A549 (cell line): ENCODE measurements around the gene BZW1. TPM values are rescaled to one million over a fixed set of nuclear protein-coding genes. Genes with fewer than 3 reads are reported as not detected.
"Not testable (repeated sequence)": the region's sequence is repeated elsewhere in the genome, so short reads cannot be mapped to it uniquely, and the experiment has no call there.

Experiments
- ATAC-seq, 2 experiments: fragments of 200-7000 bp in 1 of 2; fragments of >200 bp in 1 of 2; cut with Nextera tagmentation in 1 of 2; cut with Tn5 transposase in 1 of 2; 3 replicates each; pipeline versions ENCODE4 v1.8.0 to v1.9.1; 2018 to 2020; ENCODE audit warnings: mild to moderate bottlenecking in 1 of 2, moderate library complexity in 1 of 2
- CTCF ChIA-PET: fragments of 300-600 bp; sonication (Branson Sonifier 250); formaldehyde crosslinking; extraction: SDS; loops from one replicate; lab custom pipeline; 2021; ENCODE audit warnings: antibody characterized with exemption, inconsistent platforms; lab: Yijun Ruan, JAX
- POLR2A ChIA-PET: fragments of 350-600 bp; formaldehyde crosslinking; extraction: SDS; loops from one replicate; lab custom pipeline; 2021; ENCODE audit warnings: antibody characterized with exemption, inconsistent platforms; lab: Yijun Ruan, JAX
- DNase-seq, 2 experiments: peaks; one replicate each; pipeline versions ENCODE4 v3.0.0 to v3.0.0-alpha.2; 2011 to 2016; ENCODE audit warnings: low read depth in 1 of 2, low spot score in 1 of 2
- FAIRE-seq: peaks from 2 replicates; lab custom pipeline; 2011; peaks lifted over from hg19 to GRCh38; lab: Jason Lieb, UNC
- H3K27ac ChIP-seq, 2 experiments: fragments of >200 bp; sonication (Bioruptor Twin); formaldehyde crosslinking; 3 replicates each; pipeline ENCODE4 v1.5.1; 2016 to 2017
- H3K4me1 ChIP-seq: fragments of >200 bp; sonication (Bioruptor Twin); formaldehyde crosslinking; 3 replicates; pipeline ENCODE4 v1.6.1; 2016
- H3K4me2 ChIP-seq: fragments of >200 bp; sonication (Bioruptor Twin); formaldehyde crosslinking; 3 replicates; pipeline ENCODE4 v1.6.1; 2016
- H3K4me3 ChIP-seq: fragments of >200 bp; sonication (Bioruptor Twin); formaldehyde crosslinking; 3 replicates; pipeline ENCODE4 v1.5.1; 2016
- H3K9me3 ChIP-seq: fragments of >200 bp; sonication (Bioruptor Twin); formaldehyde crosslinking; 3 replicates; pipeline ENCODE4 v1.6.1; 2016
- BCL3 ChIP-seq: fragments of >200 bp; sonication (Bioruptor Twin); formaldehyde crosslinking; IDR thresholded peaks from 3 replicates; pipeline ENCODE4 v1.6.1; 2016
- CBX2 ChIP-seq: fragments of 200-600 bp; sonication (generic); IDR thresholded peaks from 2 replicates; pipeline ENCODE4 v1.6.1; 2016; ENCODE audit warnings: low read depth, mild to moderate bottlenecking, borderline replicate concordance
- CEBPB ChIP-seq, 2 experiments: fragments of >200 bp in 1 of 2; sonication (Bioruptor Twin) in 1 of 2; formaldehyde crosslinking in 1 of 2; IDR thresholded peaks; 2 replicates each; pipeline ENCODE4 v1.6.1; 2012 to 2016
- CTCF ChIP-seq: fragments of >200 bp; sonication (Bioruptor Twin); formaldehyde crosslinking; IDR thresholded peaks from 3 replicates; pipeline ENCODE4 v1.5.1; 2016
- EHF ChIP-seq: fragments of 250-450 bp; sonication (Bioruptor Pico); IDR thresholded peaks from 2 replicates; pipeline ENCODE4 v1.5.0; 2020; ENCODE audit warnings: mild to moderate bottlenecking
- ESRRA ChIP-seq: fragments of 150-350 bp; IDR thresholded peaks from 2 replicates; pipeline ENCODE4 v1.6.1; 2014; ENCODE audit warnings: mild to moderate bottlenecking, low read length, borderline replicate concordance
- FOSB ChIP-seq: fragments of 250-450 bp; sonication (Bioruptor Pico); IDR thresholded peaks from 2 replicates; pipeline ENCODE4 v1.5.0; 2020; ENCODE audit warnings: mild to moderate bottlenecking, moderate library complexity
- HDAC2 ChIP-seq: fragments of 200-600 bp; sonication (generic); IDR thresholded peaks from 2 replicates; pipeline ENCODE4 v1.6.1; 2016
- HMGXB4 ChIP-seq: fragments of 250-450 bp; sonication (Bioruptor Pico); IDR thresholded peaks from 2 replicates; pipeline ENCODE4 v1.5.0; 2021; ENCODE audit warnings: mild to moderate bottlenecking, moderate library complexity, borderline replicate concordance
- HOXA7 ChIP-seq: fragments of 250-450 bp; sonication (Bioruptor Pico); IDR thresholded peaks from 2 replicates; pipeline ENCODE4 v1.5.0; 2020; ENCODE audit warnings: mild to moderate bottlenecking, moderate library complexity
- POLR2AphosphoS2 ChIP-seq: conservative IDR thresholded peaks from 2 replicates; pipeline ENCODE4 v1.6.1; 2012; ENCODE audit warnings: low read length, improper control_type of control experiment, inconsistent platforms
- RAD21 ChIP-seq, 2 experiments: fragments of >200 bp in 1 of 2; sonication (Bioruptor Twin) in 1 of 2; formaldehyde crosslinking in 1 of 2; IDR thresholded peaks in 1 of 2; conservative IDR thresholded peaks in 1 of 2; 2 replicates in 1 of 2; 3 replicates in 1 of 2; pipeline ENCODE4 v1.6.1; 2012 to 2018; ENCODE audit warnings: inconsistent platforms in 1 of 2
- RCOR1 ChIP-seq: fragments of 150-350 bp; IDR thresholded peaks from 2 replicates; pipeline ENCODE4 v1.6.1; 2014; ENCODE audit warnings: antibody characterized with exemption, low read length, low read depth
- RFX5 ChIP-seq: fragments of 450-650 bp; IDR thresholded peaks from 2 replicates; pipeline ENCODE4 v1.7.1; 2014; ENCODE audit warnings: antibody characterized with exemption, mild to moderate bottlenecking, moderate library complexity
- RNF2 ChIP-seq: fragments of 200-600 bp; sonication (generic); IDR thresholded peaks from 2 replicates; pipeline ENCODE4 v1.6.1; 2016; ENCODE audit warnings: low read depth, mild to moderate bottlenecking, antibody characterized with exemption, moderate library complexity, borderline replicate concordance
- SREBF2 ChIP-seq: fragments of 450-650 bp; IDR thresholded peaks from 2 replicates; pipeline ENCODE4 v1.6.1; 2014; ENCODE audit warnings: mild to moderate bottlenecking, moderate library complexity
- TFCP2L1 ChIP-seq: fragments of 250-450 bp; sonication (Bioruptor Pico); IDR thresholded peaks from 2 replicates; pipeline ENCODE4 v1.5.0; 2021; ENCODE audit warnings: mild to moderate bottlenecking
- TP53 ChIP-seq: fragments of 250-450 bp; sonication (Bioruptor Pico); IDR thresholded peaks from 2 replicates; pipeline ENCODE4 v1.5.0; 2021; ENCODE audit warnings: mild to moderate bottlenecking, moderate library complexity
- ZC3H11A ChIP-seq: fragments of 450-650 bp; IDR thresholded peaks from 2 replicates; pipeline ENCODE4 v1.6.1; 2014; ENCODE audit warnings: antibody characterized with exemption, mild to moderate bottlenecking
- ZNF302 ChIP-seq: fragments of 250-450 bp; sonication (Bioruptor Pico); IDR thresholded peaks from 2 replicates; pipeline ENCODE4 v1.9.0; 2021; ENCODE audit warnings: inconsistent platforms, mild to moderate bottlenecking, moderate library complexity
- WGBS: methylation state at CpG from one replicate; pipeline ENCODE4 v1.1.6; 2017; ENCODE audit errors: missing lambda C conversion rate; 5-methylcytosine and 5-hydroxymethylcytosine counted together
- polyA plus RNA-seq, 4 experiments: library from polyadenylated mRNA; depleted of rRNA in 3 of 4; stranded (reverse); fragments of >200 nt; fragmentation: RNase III in 1 of 4; extraction: RNeasy Plus Mini Kit Qiagen cat#74134 plus additional on column Dnase treatment in 1 of 4; gene quantifications; 2 replicates in 3 of 4; 3 replicates in 1 of 4; pipeline ENCODE4 v1.2.3, GENCODE V29; 2011 to 2017

Gene BZW1
- polyA plus RNA-seq, 2 of the 4 experiments (the other 2 are of a cell fraction), result 401 to 439 TPM

- POLR2A ChIA-PET, result interaction anchor here (2.9 kb wide), 1 partner anchor 49 kb away, joined by 9 read pairs; the partner anchor contains the start of gene CLK1
- no peaks in the 10 kb centered on the region for H3K9me3 ChIP-seq
- TF ChIP-seq CEBPB (IDR thresholded peaks at IDR 0.05) (peak; percentile 49 to 58; a peak in 2 of 4 replicates), RNF2 (no peak)
- TF ChIP-seq, all 56 proteins: peak for 1
- H3K4me3 ChIP-seq, result no peak overlapping the region
- no peak overlapping the region for H3K27ac ChIP-seq
- WGBS, result 91% methylated on average over 1 of the region's 1 CpG
- ATAC-seq (no peak), FAIRE-seq (no peak), DNase-seq (no peak)
- CTCF ChIA-PET, result interaction anchor here (1.1 to 2.0 kb wide), 3 partner anchors 24 to 102 kb away, joined by 3 to 10 read pairs (median 4); no protein-coding TSS in a partner anchor
- peak overlapping the region; percentile 95 for H3K4me2 ChIP-seq
- peaks cover 36% of the 10 kb centered on the region for H3K4me1 ChIP-seq
Measured at GRCh38 chr2:200814917-200815316, 3.2 kb downstream of the BZW1 start.

GRCh38 chr2:200818732-200819131 is 7.0 kb downstream of the BZW1 start:
- not testable (repeated sequence) for FAIRE-seq, ATAC-seq, DNase-seq, H3K9me3 ChIP-seq, H3K4me3 ChIP-seq, H3K4me2 ChIP-seq, H3K27ac ChIP-seq
- peaks cover 21% of the 10 kb centered on the region for H3K4me1 ChIP-seq
- 82% methylated on average over 3 of the region's 3 CpGs for WGBS
- ChIA-PET POLR2A (interaction anchor here (1.1 kb wide), 1 partner anchor 71 kb away, joined by 3 read pairs; no protein-coding TSS in a partner anchor), CTCF (interaction anchor here (1.2 to 2.0 kb wide), 5 partner anchors 23 to 116 kb away, joined by 3 to 6 read pairs (median 4); partner anchors contain the start of gene CLK1)

GRCh38 chr2:200820573-200821234 is 9.0 kb downstream of the BZW1 start:
- DNase-seq, result no peak
- 90% methylated on average over 5 of the region's 5 CpGs for WGBS
- ChIA-PET CTCF (interaction anchor here (0.6 to 2.4 kb wide), 5 partner anchors 25 to 671 kb away, joined by 3 to 11 read pairs (median 3); no protein-coding TSS in a partner anchor), POLR2A (interaction anchor here (0.9 kb wide), 1 partner anchor 9 kb away, joined by 3 read pairs; the partner anchor contains the start of gene BZW1)
- peak in 1 of 2 experiments; percentile 21; a peak in 3 of 6 replicates for ATAC-seq
- Histone ChIP-seq H3K4me1 (peaks cover under 1% of the 10 kb centered on the region; the same call in 1 of the 3 replicates), H3K4me3 (no peak overlapping the region), H3K27ac (no peak overlapping the region), H3K4me2 (no peak overlapping the region), H3K9me3 (no peaks in the 10 kb centered on the region)
- no peak for FAIRE-seq
- peak; percentile 88; the same call in 1 of the 2 replicates for TF ChIP-seq POLR2AphosphoS2
- TF ChIP-seq RCOR1, result no peak
- TF ChIP-seq TFCP2L1 (CRISPR knock-in tag), result no peak
- TF ChIP-seq ZC3H11A, result no peak
- TF ChIP-seq FOSB (CRISPR knock-in tag), result 0 out of 2 replicates have a peak, but pooled peaks have one; percentile 38

- DNase-seq (no peak), ATAC-seq (no peak), FAIRE-seq (no peak)
- no peak overlapping the region for H3K4me3 ChIP-seq
- 93% methylated on average over 6 of the region's 6 CpGs for WGBS
- H3K4me1 ChIP-seq, result peaks cover 3% of the 10 kb centered on the region; the same call in 1 of the 3 replicates
- H3K4me2 ChIP-seq, result no peak overlapping the region
- no peak overlapping the region for H3K27ac ChIP-seq
- ChIA-PET POLR2A (no interaction called here), CTCF (interaction anchor here (0.5 to 2.4 kb wide), 2 partner anchors 84 to 108 kb away, joined by 3 to 11 read pairs; no protein-coding TSS in a partner anchor)
- TF ChIP-seq ESRRA, result no peak
- no peak for TF ChIP-seq HMGXB4 (CRISPR knock-in tag)
- no peak for TF ChIP-seq CBX2
- no peak for TF ChIP-seq RFX5
- TF ChIP-seq CTCF, result no peak
- TF ChIP-seq EHF (CRISPR knock-in tag), result no peak
- 0 out of 2 replicates have a peak, but pooled peaks have one; percentile 42 for TF ChIP-seq TP53 (CRISPR knock-in tag)
- TF ChIP-seq HDAC2, result no peak
- no peak for TF ChIP-seq RAD21 (conservative IDR thresholded peaks at IDR 0.05 in 1 of 2, IDR thresholded peaks at IDR 0.05 in 1 of 2)
- no peak for TF ChIP-seq BCL3
- TF ChIP-seq TFCP2L1 (CRISPR knock-in tag), result no peak
- TF ChIP-seq SREBF2, result no peak
- 0 out of 2 replicates have a peak, but pooled peaks have one; percentile 48 for TF ChIP-seq HOXA7 (CRISPR knock-in tag)
- no peak for TF ChIP-seq ZNF302 (CRISPR knock-in tag)
- no peaks in the 10 kb centered on the region for H3K9me3 ChIP-seq
Measured at GRCh38 chr2:200821686-200822245, 10.1 kb downstream of the BZW1 start.
